Skeletal muscle tissue (tissue), 4 donors: Measurements from ENCODE around the gene CABP2. TPM values are rescaled to one million over a fixed set of nuclear protein-coding genes. Genes with fewer than 3 reads are reported as not detected.
A peak's percentile ranks its signal among the peaks of the same experiment; 100 is the strongest.
"Not testable (repeated sequence)": the region's sequence is repeated elsewhere in the genome, so short reads cannot be mapped to it uniquely, and the experiment has no call there.

Experiments
- H3K27ac ChIP-seq: one replicate; pipeline ENCODE4 v1.7.0; 2013; ENCODE audit warnings: mild to moderate bottlenecking, low read depth, low read length, inconsistent platforms
- H3K27me3 ChIP-seq, 3 donors: one replicate each; pipeline ENCODE4 v1.7.0; 2013; ENCODE audit warnings: low read length in 3 of 3; ENCODE audit not compliant: control insufficient read depth in 3 of 3, insufficient read depth in 3 of 3
- H3K36me3 ChIP-seq, 3 donors: one replicate each; pipeline ENCODE4 v1.7.0; 2013; ENCODE audit warnings: low read length in 3 of 3; ENCODE audit not compliant: control insufficient read depth in 3 of 3, insufficient read depth in 3 of 3
- H3K4me1 ChIP-seq, 3 donors: one replicate each; pipeline ENCODE4 v1.7.0; 2013; ENCODE audit warnings: low read length in 3 of 3, mild to moderate bottlenecking in 3 of 3; ENCODE audit not compliant: control insufficient read depth in 3 of 3, insufficient read depth in 3 of 3
- H3K4me3 ChIP-seq, 3 donors: one replicate each; pipeline ENCODE4 v1.7.0; 2013; ENCODE audit warnings: low read length in 3 of 3
- H3K9ac ChIP-seq, 3 donors: one replicate each; pipeline ENCODE4 v1.7.0; 2013; ENCODE audit warnings: low read length in 3 of 3, mild to moderate bottlenecking in 3 of 3, moderate library complexity in 2 of 3, low read depth in 1 of 3
- H3K9me3 ChIP-seq, 3 donors: one replicate each; pipeline ENCODE4 v1.7.0; 2013; ENCODE audit warnings: low read length in 3 of 3; ENCODE audit not compliant: control insufficient read depth in 3 of 3
- total RNA-seq: library from RNA; depleted of rRNA; stranded (reverse); fragments of >200 nt; gene quantifications from one replicate; pipeline ENCODE4 v1.2.3, GENCODE V29; 2014
- donor health status: Osteomylitis.

CABP2 gene
- total RNA-seq, 1 donor from 2014 or later, result not detected

- H3K27ac ChIP-seq, result no peak overlapping the region
Measured at GRCh38 chr11:67490727-67491065, 32.5 kb downstream of the CABP2 start.

GRCh38 chr11:67489885-67490726, 33.1 kb downstream of the CABP2 start:
- Histone ChIP-seq H3K27ac (no peak overlapping the region), H3K4me1 (peaks cover 0 to 9% (median 0%) of the 10 kb centered on the region in 3 donors), H3K4me3 (no peak overlapping the region), H3K27me3 (no peaks in the 10 kb centered on the region), H3K9me3 (no peaks in the 10 kb centered on the region), H3K9ac (no peak overlapping the region), H3K36me3 (peaks cover 20 to 30% (median 29%) of the 10 kb centered on the region in 3 donors)

More at GRCh38 chr11:67490727-67491065, 32.5 kb downstream of the CABP2 start:
- H3K9ac ChIP-seq, result no peak overlapping the region
- no peaks in the 10 kb centered on the region for H3K27me3 ChIP-seq
- peaks cover 20 to 30% (median 29%) of the 10 kb centered on the region in 3 donors for H3K36me3 ChIP-seq
- H3K4me1 ChIP-seq, result peaks cover 0 to 9% (median 0%) of the 10 kb centered on the region in 3 donors
- no peak overlapping the region for H3K4me3 ChIP-seq
- no peaks in the 10 kb centered on the region for H3K9me3 ChIP-seq

GRCh38 chr11:67489203-67489884, 33.9 kb downstream of the CABP2 start:
- Histone ChIP-seq H3K4me3 (no peak overlapping the region), H3K9me3 (no peaks in the 10 kb centered on the region), H3K4me1 (peaks cover 4 to 16% (median 6%) of the 10 kb centered on the region in 3 donors), H3K9ac (no peak overlapping the region), H3K36me3 (peaks cover 20 to 30% (median 29%) of the 10 kb centered on the region in 3 donors), H3K27me3 (no peaks in the 10 kb centered on the region), H3K27ac (no peak overlapping the region)

GRCh38 chr11:67486481-67487195, 36.6 kb downstream of the CABP2 start:
- Histone ChIP-seq H3K27me3 (no peaks in the 10 kb centered on the region), H3K36me3 (peaks cover 17 to 25% (median 25%) of the 10 kb centered on the region in 3 donors), H3K9ac (no peak overlapping the region), H3K4me3 (no peak overlapping the region), H3K27ac (no peak overlapping the region), H3K9me3 (no peaks in the 10 kb centered on the region), H3K4me1 (peaks cover 17 to 30% (median 18%) of the 10 kb centered on the region in 3 donors)

- Histone ChIP-seq H3K4me1 (peaks cover 17 to 30% (median 18%) of the 10 kb centered on the region in 3 donors), H3K36me3 (peaks cover 17 to 25% (median 20%) of the 10 kb centered on the region in 3 donors)
- H3K9me3 ChIP-seq, H3K9ac ChIP-seq, H3K4me3 ChIP-seq, H3K27me3 ChIP-seq, H3K27ac ChIP-seq: not testable (repeated sequence)
Measured at GRCh38 chr11:67485873-67486361, 37.3 kb downstream of the CABP2 start.

GRCh38 chr11:67484847-67485311, 38.4 kb downstream of the CABP2 start:
- Histone ChIP-seq H3K4me3 (peak overlapping the region in 1 of 3 donors; percentile 6), H3K27me3 (no peaks in the 10 kb centered on the region), H3K9me3 (no peaks in the 10 kb centered on the region), H3K27ac (no peak overlapping the region), H3K4me1 (peaks cover 17 to 30% (median 18%) of the 10 kb centered on the region in 3 donors), H3K36me3 (peaks cover 13 to 19% (median 18%) of the 10 kb centered on the region in 3 donors), H3K9ac (peak overlapping the region in 2 of 3 donors; percentile 12 to 50)

GRCh38 chr11:67483831-67484665, 39.2 kb downstream of the CABP2 start:
- Histone ChIP-seq H3K27ac (no peak overlapping the region), H3K4me1 (peaks cover 17 to 26% (median 18%) of the 10 kb centered on the region in 3 donors), H3K4me3 (peak overlapping the region; percentile 91 to 97 (median 92)), H3K36me3 (peaks cover 10 to 11% (median 11%) of the 10 kb centered on the region in 3 donors), H3K9ac (peak overlapping the region; percentile 12 to 50 (median 25)), H3K9me3 (no peaks in the 10 kb centered on the region), H3K27me3 (no peaks in the 10 kb centered on the region)

GRCh38 chr11:67482827-67483798, 40.1 kb downstream of the CABP2 start, which contains the start of gene AIP:
AIP (plus strand) TSS chr11:67483026; CDS start chr11:67483159, 133 bp downstream.
- peaks cover 8 to 11% (median 11%) of the 10 kb centered on the region in 3 donors for H3K36me3 ChIP-seq
- peak within 1 kb of the TSS; percentile 74 to 82 (median 77) for H3K9ac ChIP-seq
- no peaks in the 10 kb centered on the region for H3K27me3 ChIP-seq
- H3K9me3 ChIP-seq, result no peaks in the 10 kb centered on the region
- peak within 1 kb of the TSS; percentile 91 to 97 (median 92) for H3K4me3 ChIP-seq
- H3K27ac ChIP-seq, result peak within 1 kb of the TSS; percentile 80
- H3K4me1 ChIP-seq, result peaks cover 17 to 26% (median 18%) of the 10 kb centered on the region in 3 donors
